GM13977 (cell line): ENCODE measurements around the gene ESR1.

Source experiments
- DNase-seq: peaks from one replicate; pipeline ENCODE4 v3.0.0; 2012; ENCODE audit warnings: low spot score
- CTCF ChIP-seq: IDR thresholded peaks from 2 replicates; pipeline ENCODE4 v1.5.1; 2012; ENCODE audit warnings: mild to moderate bottlenecking, control low read depth; ENCODE audit not compliant: insufficient read depth; ENCODE audit errors: extremely low read depth, missing control alignments
- in situ Hi-C: fragments of 300-500 bp; cut with MboI; formaldehyde crosslinking; loops from one replicate; pipeline ENCODE4 v1.12.0; 2022; ENCODE audit warnings: low sequenced_read_pairs, low pct_unique_long_range_greater_than_20kb, mixed read lengths, inconsistent platforms; ENCODE audit not compliant: unreplicated experiment

The ESR1 gene

GRCh38 chr6:151765444-151765886 is 42.0 kb upstream of the ESR1 start:
- TF ChIP-seq CTCF: peak; percentile 58
- peak; percentile 66 for DNase-seq
- in situ Hi-C loops: loop anchor here (25.0 kb wide), 1 partner anchor 497 kb away; no protein-coding TSS in a partner anchor

- DNase-seq: no peak
- TF ChIP-seq CTCF: no peak
- in situ Hi-C loops: loop anchor here (25.0 kb wide), 1 partner anchor 490 kb away; no protein-coding TSS in a partner anchor
Measured at GRCh38 chr6:151772446-151772845, 35.0 kb upstream of the ESR1 start.

GRCh38 chr6:151773382-151773781 is 34.1 kb upstream of the ESR1 start:
- no peak for DNase-seq
- in situ Hi-C loops: loop anchor here (25.0 kb wide), 1 partner anchor 489 kb away; no protein-coding TSS in a partner anchor
- TF ChIP-seq CTCF: no peak

- in situ Hi-C loops: no loop called here
- no peak for DNase-seq
- no peak for TF ChIP-seq CTCF
Measured at GRCh38 chr6:151782560-151782959, 24.9 kb upstream of the ESR1 start.

GRCh38 chr6:151783692-151784091 is 23.8 kb upstream of the ESR1 start:
- no peak for DNase-seq
- in situ Hi-C loops: no loop called here
- TF ChIP-seq CTCF: no peak

GRCh38 chr6:151784441-151785214 is 22.9 kb upstream of the ESR1 start:
- TF ChIP-seq CTCF: no peak
- DNase-seq: no peak
- in situ Hi-C loops: no loop called here
